LHCN-M2 (cell line): ENCODE results near the gene RPS28. TPM values are rescaled to one million over a fixed set of nuclear protein-coding genes. Genes with fewer than 3 reads are reported as not detected.
"Not testable (repeated sequence)": the region's sequence is repeated elsewhere in the genome, so short reads cannot be mapped to it uniquely, and the experiment has no call there.

Source experiments
- DNase-seq: peaks from one replicate; pipeline ENCODE4 v3.0.0-alpha.2; 2012; ENCODE audit warnings: low read depth
- polyA plus RNA-seq: library from polyadenylated mRNA; unstranded; fragments of >200 nt; gene quantifications from one replicate; pipeline ENCODE4 v1.2.1, GENCODE V29; 2012; ENCODE audit warnings: missing spikeins
- total RNA-seq: library from RNA; depleted of rRNA; stranded (reverse); fragments of >200 nt; gene quantifications from 2 replicates; pipeline ENCODE4 v1.2.3, GENCODE V29; 2014; rRNA removed

Gene RPS28
- 119 and 242 TPM in 2 replicates for total RNA-seq
- polyA plus RNA-seq = 1,568 TPM

- DNase-seq = peak; percentile 93
These were observed at the start of gene RPS28, which contains the start of gene NDUFA7 for GRCh38 chr19:8321067-8321985. TSS of gene RPS28 (plus strand) at chr19:8321496. CDS start at chr19:8321531, 35 bp downstream. TSS of gene NDUFA7 (minus strand) at chr19:8321375. CDS start at chr19:8321358, 17 bp downstream.

GRCh38 chr19:8276508-8276907 lies 44.8 kb upstream of the RPS28 start:
- not testable (repeated sequence) for DNase-seq

- DNase-seq = not testable (repeated sequence)
These were observed 30.0 kb upstream of the RPS28 start for GRCh38 chr19:8291337-8291736.

GRCh38 chr19:8302357-8302691 lies 19.0 kb upstream of the RPS28 start:
- DNase-seq = no peak

- DNase-seq = no peak
These were observed 18.6 kb upstream of the RPS28 start for GRCh38 chr19:8302734-8303133.

GRCh38 chr19:8304841-8305621 lies 16.3 kb upstream of the RPS28 start:
- no peak for DNase-seq

- DNase-seq = no peak
These were observed 15.5 kb upstream of the RPS28 start for GRCh38 chr19:8305798-8306197.

- no peak for DNase-seq
These were observed 14.9 kb upstream of the RPS28 start for GRCh38 chr19:8306235-8307054.

GRCh38 chr19:8307400-8307964 lies 13.8 kb upstream of the RPS28 start:
- no peak for DNase-seq

- DNase-seq = peak; percentile 87
These were observed 13.1 kb upstream of the RPS28 start, which contains the start of gene CD320 for GRCh38 chr19:8307965-8308866. TSS of gene CD320 (minus strand) at chr19:8308358. CDS start at chr19:8308290, 68 bp downstream.

GRCh38 chr19:8308891-8309291 lies 12.4 kb upstream of the RPS28 start:
- DNase-seq = no peak

GRCh38 chr19:8310342-8311055 lies 10.8 kb upstream of the RPS28 start:
- DNase-seq = no peak

GRCh38 chr19:8311461-8312260 lies 9.6 kb upstream of the RPS28 start:
- no peak for DNase-seq

GRCh38 chr19:8314981-8315640 lies 6.2 kb upstream of the RPS28 start:
- DNase-seq = not testable (repeated sequence)

GRCh38 chr19:8316351-8317125 lies 4.8 kb upstream of the RPS28 start:
- no peak for DNase-seq

- not testable (repeated sequence) for DNase-seq
These were observed 2.5 kb upstream of the RPS28 start for GRCh38 chr19:8318835-8319234.
